RWPE2 (cell line): ENCODE measurements around the gene RDH16.

Experiments
- ATAC-seq: fragments of 200-7000 bp; cut with Tn5 transposase; 3 replicates; pipeline ENCODE4 v1.9.1; 2021; ENCODE audit warnings: low read depth
- DNase-seq: peaks from one replicate; pipeline ENCODE4 v3.0.0-alpha.2; 2020; ENCODE audit warnings: low spot score
- H3K27ac ChIP-seq: fragments of 450-650 bp; 2 replicates; pipeline ENCODE4 v1.5.1; 2017; ENCODE audit warnings: mild to moderate bottlenecking; ENCODE audit not compliant: poor library complexity, severe bottlenecking
- H3K27me3 ChIP-seq: fragments of 250-450 bp; sonication (Bioruptor Pico); 2 replicates; pipeline ENCODE4 v1.5.1; 2021; ENCODE audit warnings: mild to moderate bottlenecking, moderate library complexity; ENCODE audit not compliant: insufficient read depth, poor library complexity, severe bottlenecking
- H3K36me3 ChIP-seq: fragments of 250-450 bp; sonication (Bioruptor Pico); 2 replicates; pipeline ENCODE4 v1.5.1; 2020; ENCODE audit warnings: low read depth, mild to moderate bottlenecking, moderate library complexity
- H3K4me1 ChIP-seq: fragments of 250-450 bp; sonication (Bioruptor Pico); 2 replicates; pipeline ENCODE4 v1.5.1; 2021; ENCODE audit warnings: mild to moderate bottlenecking, moderate library complexity; ENCODE audit not compliant: insufficient read depth, poor library complexity, severe bottlenecking
- H3K4me3 ChIP-seq: fragments of 250-450 bp; sonication (Bioruptor Pico); 2 replicates; pipeline ENCODE4 v1.5.1; 2021; ENCODE audit warnings: mild to moderate bottlenecking, moderate library complexity; ENCODE audit not compliant: severe bottlenecking
- H3K9me3 ChIP-seq: fragments of 250-450 bp; sonication (Bioruptor Pico); 2 replicates; pipeline ENCODE4 v1.5.1; 2021; ENCODE audit warnings: mild to moderate bottlenecking, moderate library complexity; ENCODE audit not compliant: severe bottlenecking
- CTCF ChIP-seq: fragments of 450-650 bp; IDR thresholded peaks from one replicate; pipeline ENCODE4 v1.5.1; 2017; ENCODE audit warnings: mild to moderate bottlenecking, moderate library complexity; ENCODE audit not compliant: poor library complexity, severe bottlenecking

Gene RDH16

GRCh38 chr12:56931474-56931978 lies 25.9 kb downstream of the RDH16 start:
- no peaks in the 10 kb centered on the region for H3K27me3 ChIP-seq
- DNase-seq = no peak
- H3K36me3 ChIP-seq = no peaks in the 10 kb centered on the region
- H3K9me3 ChIP-seq = no peaks in the 10 kb centered on the region
- H3K27ac ChIP-seq = no peak overlapping the region
- no peak for ATAC-seq
- no peak for TF ChIP-seq CTCF
- H3K4me3 ChIP-seq = no peak overlapping the region
- H3K4me1 ChIP-seq = peaks cover 14% of the 10 kb centered on the region

- Histone ChIP-seq H3K4me1 (peaks cover 14% of the 10 kb centered on the region), H3K27me3 (no peaks in the 10 kb centered on the region), H3K9me3 (no peaks in the 10 kb centered on the region), H3K27ac (no peak overlapping the region), H3K4me3 (no peak overlapping the region), H3K36me3 (no peaks in the 10 kb centered on the region)
- no peak for ATAC-seq
- no peak for DNase-seq
- no peak for TF ChIP-seq CTCF
These were observed 27.2 kb downstream of the RDH16 start for GRCh38 chr12:56930241-56930640.

- H3K4me1 ChIP-seq = peaks cover 10% of the 10 kb centered on the region
- no peaks in the 10 kb centered on the region for H3K36me3 ChIP-seq
- DNase-seq (no peak), ATAC-seq (no peak)
- H3K4me3 ChIP-seq = no peak overlapping the region
- no peaks in the 10 kb centered on the region for H3K9me3 ChIP-seq
- TF ChIP-seq CTCF = no peak
- H3K27ac ChIP-seq = no peak overlapping the region
- no peaks in the 10 kb centered on the region for H3K27me3 ChIP-seq
These were observed 27.6 kb downstream of the RDH16 start for GRCh38 chr12:56929780-56930179.

- Histone ChIP-seq H3K27ac (no peak overlapping the region), H3K27me3 (no peaks in the 10 kb centered on the region)
- no peak for DNase-seq
These were observed 29.1 kb downstream of the RDH16 start for GRCh38 chr12:56928262-56928661.

More at GRCh38 chr12:56928262-56928661, 29.1 kb downstream of the RDH16 start:
- no peaks in the 10 kb centered on the region for H3K36me3 ChIP-seq
- TF ChIP-seq CTCF = no peak
- H3K4me1 ChIP-seq = peaks cover 10% of the 10 kb centered on the region
- no peaks in the 10 kb centered on the region for H3K9me3 ChIP-seq
- H3K4me3 ChIP-seq = no peak overlapping the region
- no peak for ATAC-seq
